ENCODE measurements around the gene ITK. TPM values are rescaled to one million over a fixed set of nuclear protein-coding genes. Genes with fewer than 3 reads are reported as not detected.
A peak's percentile ranks its signal among the peaks of the same experiment; 100 is the strongest.

ITK gene
- total RNA-seq, 1 experiment from 2014 or later: not detected

DNA sequence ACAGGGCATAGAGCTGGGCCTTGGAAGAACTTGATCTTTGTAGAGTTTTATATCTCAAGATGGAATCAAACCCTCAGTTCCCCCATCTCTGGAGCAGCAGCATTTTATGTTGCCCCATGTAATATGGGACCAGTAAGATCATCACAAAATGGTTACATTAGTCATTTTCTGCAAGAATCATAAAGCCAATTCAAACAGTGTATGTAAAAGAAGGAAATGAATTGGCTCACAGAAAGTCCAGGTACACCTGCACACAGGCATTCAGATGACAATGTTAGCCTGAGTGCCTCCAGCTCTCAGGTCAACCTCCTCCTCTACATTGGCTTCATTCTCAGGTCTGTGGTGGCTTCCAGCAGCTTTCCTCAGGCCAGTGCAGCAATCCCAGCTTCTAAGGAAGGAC, 120.4 kb downstream of the ITK start:
- TF ChIP-seq, protein P1, sequence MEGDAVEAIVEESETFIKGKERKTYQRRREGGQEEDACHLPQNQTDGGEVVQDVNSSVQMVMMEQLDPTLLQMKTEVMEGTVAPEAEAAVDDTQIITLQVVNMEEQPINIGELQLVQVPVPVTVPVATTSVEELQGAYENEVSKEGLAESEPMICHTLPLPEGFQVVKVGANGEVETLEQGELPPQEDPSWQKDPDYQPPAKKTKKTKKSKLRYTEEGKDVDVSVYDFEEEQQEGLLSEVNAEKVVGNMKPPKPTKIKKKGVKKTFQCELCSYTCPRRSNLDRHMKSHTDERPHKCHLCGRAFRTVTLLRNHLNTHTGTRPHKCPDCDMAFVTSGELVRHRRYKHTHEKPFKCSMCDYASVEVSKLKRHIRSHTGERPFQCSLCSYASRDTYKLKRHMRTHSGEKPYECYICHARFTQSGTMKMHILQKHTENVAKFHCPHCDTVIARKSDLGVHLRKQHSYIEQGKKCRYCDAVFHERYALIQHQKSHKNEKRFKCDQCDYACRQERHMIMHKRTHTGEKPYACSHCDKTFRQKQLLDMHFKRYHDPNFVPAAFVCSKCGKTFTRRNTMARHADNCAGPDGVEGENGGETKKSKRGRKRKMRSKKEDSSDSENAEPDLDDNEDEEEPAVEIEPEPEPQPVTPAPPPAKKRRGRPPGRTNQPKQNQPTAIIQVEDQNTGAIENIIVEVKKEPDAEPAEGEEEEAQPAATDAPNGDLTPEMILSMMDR (IDR thresholded peaks at IDR 0.05; ENCODE audit: insufficient read depth in 1 of 2, low read depth in 1 of 2, low read length in 1 of 2, severe bottlenecking in 1 of 2, unreplicated experiment in 1 of 2): no peak
- no peaks in the 10 kb centered on the region for H3K27me3 Mint-ChIP-seq (ENCODE audit: insufficient read depth, unreplicated experiment)
- H3K36me3 Mint-ChIP-seq (ENCODE audit: insufficient read depth, unreplicated experiment): no peaks in the 10 kb centered on the region
- no peak overlapping the region for H3K4me3 Mint-ChIP-seq (ENCODE audit: unreplicated experiment)
- no peaks in the 10 kb centered on the region for H3K9me3 Mint-ChIP-seq (ENCODE audit: unreplicated experiment)
- ChIA-PET CTCF (no interaction called here), POLR2A (no interaction called here)
- no TSS peak for BruUV-seq (replicated peaks)
- H3K27me3 ChIP-seq (replicated peaks; ENCODE audit: control insufficient read depth, insufficient read depth, low read length): no peaks in the 10 kb centered on the region
- H3K4me3 ChIP-seq (ENCODE audit: low read depth, low read length): no peak overlapping the region
- no peak overlapping the region for H3K27ac Mint-ChIP-seq (ENCODE audit: unreplicated experiment)
- H3K9me3 ChIP-seq: no peaks in the 10 kb centered on the region
- H3K4me1 Mint-ChIP-seq (ENCODE audit: low read depth, unreplicated experiment): no peaks in the 10 kb centered on the region
- DNase-seq: no peak
- no peaks in the 10 kb centered on the region for H3K4me1 ChIP-seq
- no peaks in the 10 kb centered on the region; the same call in 1 of the 2 replicates for H3K36me3 ChIP-seq (ENCODE audit: control insufficient read depth, insufficient read depth, low read length)
- intact Hi-C loops (cut with micrococcal nuclease; ENCODE audit: unreplicated experiment): no loop called here

DNA sequence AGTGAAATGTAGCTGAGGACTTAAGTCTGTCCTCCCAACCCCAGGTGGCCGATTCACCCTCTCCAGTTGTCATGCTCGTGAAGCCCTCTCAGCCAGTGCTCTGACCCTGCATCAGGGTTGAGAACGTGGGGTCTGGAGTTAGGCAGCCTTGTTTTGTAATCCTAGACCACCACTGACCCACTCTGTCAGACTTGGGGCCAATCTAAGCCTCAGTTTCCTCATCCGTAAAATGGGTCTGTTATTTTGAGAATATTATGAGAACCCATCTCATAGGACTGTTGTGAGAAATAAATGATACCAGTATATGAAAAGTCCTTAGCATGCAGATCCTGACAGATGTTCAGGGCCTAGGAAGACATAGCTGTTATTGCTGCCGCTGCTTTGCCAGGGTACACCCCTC, 122.4 kb downstream of the ITK start:
- TF ChIP-seq, protein P1 (IDR thresholded peaks at IDR 0.05; ENCODE audit: insufficient read depth in 1 of 2, low read depth in 1 of 2, low read length in 1 of 2, severe bottlenecking in 1 of 2, unreplicated experiment in 1 of 2): no peak
- Histone ChIP-seq H3K4me1 (no peaks in the 10 kb centered on the region), H3K9me3 (no peaks in the 10 kb centered on the region), H3K36me3 (ENCODE audit: control insufficient read depth, insufficient read depth, low read length) (no peaks in the 10 kb centered on the region; the same call in 1 of the 2 replicates), H3K27me3 (replicated peaks; ENCODE audit: control insufficient read depth, insufficient read depth, low read length) (no peaks in the 10 kb centered on the region), H3K4me3 (ENCODE audit: low read depth, low read length) (no peak overlapping the region)
- no peaks in the 10 kb centered on the region for H3K9me3 Mint-ChIP-seq (ENCODE audit: unreplicated experiment)
- H3K27ac Mint-ChIP-seq (ENCODE audit: unreplicated experiment): no peak overlapping the region
- H3K4me3 Mint-ChIP-seq (ENCODE audit: unreplicated experiment): no peak overlapping the region
- BruUV-seq (replicated peaks): no TSS peak
- ChIA-PET POLR2A (no interaction called here), CTCF (no interaction called here)
- no peaks in the 10 kb centered on the region for H3K4me1 Mint-ChIP-seq (ENCODE audit: low read depth, unreplicated experiment)
- intact Hi-C loops (cut with micrococcal nuclease; ENCODE audit: unreplicated experiment): no loop called here
- H3K36me3 Mint-ChIP-seq (ENCODE audit: insufficient read depth, unreplicated experiment): no peaks in the 10 kb centered on the region
- no peak for DNase-seq
- H3K27me3 Mint-ChIP-seq (ENCODE audit: insufficient read depth, unreplicated experiment): no peaks in the 10 kb centered on the region

DNA sequence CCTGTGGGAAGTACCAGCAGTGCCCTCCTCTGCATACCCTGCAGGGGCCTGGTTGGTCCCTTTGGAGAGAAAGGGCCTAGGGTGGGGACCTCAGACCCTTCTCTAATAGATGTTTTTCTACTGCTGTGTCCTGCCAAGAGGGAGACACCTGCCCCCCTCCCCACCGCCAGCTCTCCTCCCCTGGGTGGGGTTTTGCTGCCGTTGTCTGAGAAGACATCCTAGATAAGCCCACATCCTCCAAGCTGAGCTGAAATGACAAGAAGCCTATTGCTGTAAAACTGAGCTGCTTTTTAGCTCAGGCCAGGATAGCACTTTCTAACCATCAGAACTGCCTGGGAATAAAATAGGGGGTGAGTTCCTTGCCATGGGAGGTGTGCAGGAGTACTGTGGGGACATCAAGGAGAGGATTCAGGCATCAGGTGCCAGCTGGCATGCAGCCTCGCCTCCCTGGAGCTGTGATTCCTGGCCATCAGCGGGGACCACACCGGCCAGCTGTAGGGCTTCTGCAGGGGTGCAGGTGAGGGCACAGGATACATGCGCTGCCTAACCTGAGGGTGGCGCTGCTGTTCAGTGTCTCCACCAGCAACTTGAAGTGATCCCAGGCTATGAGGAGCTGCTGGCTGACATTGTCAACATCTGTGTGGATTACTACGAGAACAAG, 123.2 kb downstream of the ITK start:
- no peaks in the 10 kb centered on the region for H3K27me3 ChIP-seq (replicated peaks; ENCODE audit: control insufficient read depth, insufficient read depth, low read length)
- DNase-seq: peak in 1 of 2 experiments; percentile 26
- no peaks in the 10 kb centered on the region for H3K9me3 ChIP-seq
- H3K36me3 ChIP-seq (ENCODE audit: control insufficient read depth, insufficient read depth, low read length): no peaks in the 10 kb centered on the region; the same call in 1 of the 2 replicates
- H3K27me3 Mint-ChIP-seq (ENCODE audit: insufficient read depth, unreplicated experiment): no peaks in the 10 kb centered on the region
- H3K4me1 Mint-ChIP-seq (ENCODE audit: low read depth, unreplicated experiment): no peaks in the 10 kb centered on the region
- no peak overlapping the region for H3K4me3 Mint-ChIP-seq (ENCODE audit: unreplicated experiment)
- no peak overlapping the region for H3K27ac Mint-ChIP-seq (ENCODE audit: unreplicated experiment)
- ChIA-PET CTCF (interaction anchor here (0.5 to 1.8 kb wide), 4 partner anchors 9 to 1505 kb away, joined by 3 to 5 read pairs (median 4); no protein-coding TSS in a partner anchor), POLR2A (no interaction called here)
- intact Hi-C loops (cut with micrococcal nuclease; ENCODE audit: unreplicated experiment): no loop called here
- no peak overlapping the region for H3K4me3 ChIP-seq (ENCODE audit: low read depth, low read length)
- TF ChIP-seq, protein P1 (IDR thresholded peaks at IDR 0.05; ENCODE audit: insufficient read depth in 1 of 2, low read depth in 1 of 2, low read length in 1 of 2, severe bottlenecking in 1 of 2, unreplicated experiment in 1 of 2): peak in 1 of 2 experiments; percentile 35
- H3K4me1 ChIP-seq: no peaks in the 10 kb centered on the region
- no peaks in the 10 kb centered on the region for H3K9me3 Mint-ChIP-seq (ENCODE audit: unreplicated experiment)
- H3K36me3 Mint-ChIP-seq (ENCODE audit: insufficient read depth, unreplicated experiment): no peaks in the 10 kb centered on the region
- no TSS peak for BruUV-seq (replicated peaks)

Other genes starting within 250 kb of the ITK start
- 1.7 and 2.0 TPM in 2 replicates for gene TIMD4, start 217.6 kb upstream of the ITK start, total RNA-seq (2022)
- gene HAVCR1, start 121.7 kb upstream of the ITK start, total RNA-seq (2022): 135 and 144 TPM in 2 replicates
- 0.32 and 0.41 TPM in 2 replicates for gene HAVCR2, start 71.8 kb upstream of the ITK start, total RNA-seq (2022)
- 14.6 and 17.3 TPM in 2 replicates for gene MED7, start 38.0 kb upstream of the ITK start, total RNA-seq (2022)
- not detected in 2 replicates for gene GARIN3, start 14.6 kb upstream of the ITK start, total RNA-seq (2022)
- gene CYFIP2, start 85.3 kb downstream of the ITK start, total RNA-seq (2022): 10.2 and 14.3 TPM in 2 replicates